IMR-90 (cell line): Measurements from ENCODE around the gene PPIP5K2.

Experiments
- BHLHE40 ChIP-seq: fragments of 150-350 bp; IDR thresholded peaks from 2 replicates; pipeline ENCODE4 v1.6.1; 2016; ENCODE audit warnings: mild to moderate bottlenecking, low read depth, low read length
- CEBPB ChIP-seq: IDR thresholded peaks from 2 replicates; pipeline ENCODE4 v1.6.1; 2012; ENCODE audit warnings: low read depth, low read length, improper control_type of control experiment
- CHD1 ChIP-seq: IDR thresholded peaks from 2 replicates; pipeline ENCODE4 v1.6.1; 2012; ENCODE audit warnings: low read depth, low read length, improper control_type of control experiment
- ELK1 ChIP-seq: fragments of 150-350 bp; IDR thresholded peaks from 2 replicates; pipeline ENCODE4 v1.6.1; 2016; ENCODE audit warnings: low read depth, mild to moderate bottlenecking, low read length, moderate library complexity, borderline replicate concordance
- FOS ChIP-seq: fragments of 150-350 bp; IDR thresholded peaks from 2 replicates; pipeline ENCODE4 v1.6.1; 2016; ENCODE audit warnings: low read depth, low read length
- MAZ ChIP-seq: IDR thresholded peaks from 2 replicates; pipeline ENCODE4 v1.6.1; 2012; ENCODE audit warnings: low read depth, mild to moderate bottlenecking, low read length, improper control_type of control experiment, moderate library complexity, borderline replicate concordance
- MXI1 ChIP-seq: IDR thresholded peaks from 2 replicates; pipeline ENCODE4 v1.6.1; 2012; ENCODE audit warnings: low read depth, mild to moderate bottlenecking, low read length, moderate library complexity, borderline replicate concordance
- POLR2A ChIP-seq: IDR thresholded peaks from 2 replicates; pipeline ENCODE4 v1.6.1; 2012; ENCODE audit warnings: mild to moderate bottlenecking, low read depth, low read length
- RCOR1 ChIP-seq: IDR thresholded peaks from 2 replicates; pipeline ENCODE4 v1.6.1; 2012; ENCODE audit warnings: mild to moderate bottlenecking, low read length, improper control_type of control experiment; ENCODE audit not compliant: insufficient replicate concordance
- RFX5 ChIP-seq: IDR thresholded peaks from 2 replicates; pipeline ENCODE4 v1.8.0; 2012; ENCODE audit warnings: low read depth, mild to moderate bottlenecking, low read length, moderate library complexity
- SMC3 ChIP-seq: fragments of 150-350 bp; IDR thresholded peaks from 2 replicates; pipeline ENCODE4 v1.6.1; 2016; ENCODE audit warnings: low read depth, mild to moderate bottlenecking, antibody characterized with exemption, low read length, moderate library complexity
- TF ChIP-seq, protein P1 (sequence below): conservative IDR thresholded peaks from 2 replicates; pipeline ENCODE4 v1.5.1; 2012; ENCODE audit warnings: mild to moderate bottlenecking, low read depth, low read length, improper control_type of control experiment
- TF ChIP-seq, protein P2 (sequence below): fragments of 150-350 bp; IDR thresholded peaks from 2 replicates; pipeline ENCODE4 v1.6.1; 2017; ENCODE audit warnings: mild to moderate bottlenecking, antibody characterized with exemption, low read length, low read depth

- TF ChIP-seq, protein P1, sequence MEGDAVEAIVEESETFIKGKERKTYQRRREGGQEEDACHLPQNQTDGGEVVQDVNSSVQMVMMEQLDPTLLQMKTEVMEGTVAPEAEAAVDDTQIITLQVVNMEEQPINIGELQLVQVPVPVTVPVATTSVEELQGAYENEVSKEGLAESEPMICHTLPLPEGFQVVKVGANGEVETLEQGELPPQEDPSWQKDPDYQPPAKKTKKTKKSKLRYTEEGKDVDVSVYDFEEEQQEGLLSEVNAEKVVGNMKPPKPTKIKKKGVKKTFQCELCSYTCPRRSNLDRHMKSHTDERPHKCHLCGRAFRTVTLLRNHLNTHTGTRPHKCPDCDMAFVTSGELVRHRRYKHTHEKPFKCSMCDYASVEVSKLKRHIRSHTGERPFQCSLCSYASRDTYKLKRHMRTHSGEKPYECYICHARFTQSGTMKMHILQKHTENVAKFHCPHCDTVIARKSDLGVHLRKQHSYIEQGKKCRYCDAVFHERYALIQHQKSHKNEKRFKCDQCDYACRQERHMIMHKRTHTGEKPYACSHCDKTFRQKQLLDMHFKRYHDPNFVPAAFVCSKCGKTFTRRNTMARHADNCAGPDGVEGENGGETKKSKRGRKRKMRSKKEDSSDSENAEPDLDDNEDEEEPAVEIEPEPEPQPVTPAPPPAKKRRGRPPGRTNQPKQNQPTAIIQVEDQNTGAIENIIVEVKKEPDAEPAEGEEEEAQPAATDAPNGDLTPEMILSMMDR, result no peak
- no peak for TF ChIP-seq POLR2A
- no peak for TF ChIP-seq MAZ
- TF ChIP-seq SMC3, result no peak
- no peak for TF ChIP-seq CEBPB
- TF ChIP-seq RCOR1, result no peak
- TF ChIP-seq MXI1, result no peak
- TF ChIP-seq, protein P2, sequence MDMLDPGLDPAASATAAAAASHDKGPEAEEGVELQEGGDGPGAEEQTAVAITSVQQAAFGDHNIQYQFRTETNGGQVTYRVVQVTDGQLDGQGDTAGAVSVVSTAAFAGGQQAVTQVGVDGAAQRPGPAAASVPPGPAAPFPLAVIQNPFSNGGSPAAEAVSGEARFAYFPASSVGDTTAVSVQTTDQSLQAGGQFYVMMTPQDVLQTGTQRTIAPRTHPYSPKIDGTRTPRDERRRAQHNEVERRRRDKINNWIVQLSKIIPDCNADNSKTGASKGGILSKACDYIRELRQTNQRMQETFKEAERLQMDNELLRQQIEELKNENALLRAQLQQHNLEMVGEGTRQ, result no peak
- no peak for TF ChIP-seq FOS
- TF ChIP-seq RFX5, result no peak
- TF ChIP-seq ELK1, result no peak
- TF ChIP-seq CHD1, result no peak
- TF ChIP-seq BHLHE40, result no peak
Measured at GRCh38 chr5:103079796-103080195, 40.3 kb upstream of the PPIP5K2 start.
